NT2/D1 (cell line): ENCODE measurements around the gene PAGE2B.

Source experiments
- SUZ12 ChIP-seq: IDR thresholded peaks from 2 replicates; pipeline ENCODE4 v1.6.1; 2011; ENCODE audit not compliant: insufficient read length, insufficient read depth; ENCODE audit errors: extremely low read depth
- ZNF274 ChIP-seq: IDR thresholded peaks from 2 replicates; pipeline ENCODE4 v1.6.1; 2011; ENCODE audit warnings: mild to moderate bottlenecking, low read depth, low read length

DNA sequence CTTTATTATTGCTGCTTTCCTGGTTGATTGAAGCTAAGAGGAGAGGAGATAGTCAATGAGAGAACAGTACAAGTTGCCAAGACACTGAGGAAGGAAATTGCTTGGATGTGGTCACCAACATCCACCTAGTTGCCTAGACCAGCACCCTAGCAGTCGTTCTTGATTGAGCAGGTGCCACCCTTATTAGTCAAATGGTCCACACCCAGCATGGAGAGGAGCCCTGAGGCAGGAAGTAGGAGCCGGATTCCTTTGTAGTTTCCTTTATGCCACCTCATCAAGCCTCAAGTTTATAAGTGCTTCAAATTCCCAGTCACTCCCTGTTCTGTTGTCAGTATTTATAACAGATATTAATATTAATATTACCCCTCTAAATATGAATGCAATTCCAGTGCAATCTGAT is 33.1 kb downstream of the PAGE2B start:
- TF ChIP-seq SUZ12, result no peak
- TF ChIP-seq ZNF274, result no peak
